Measurements from ENCODE around the gene FAM234B. TPM values are rescaled to one million over a fixed set of nuclear protein-coding genes. Genes with fewer than 3 reads are reported as not detected.

Gene FAM234B
- total and polyA plus RNA-seq, 11 donors: 1.2 to 3.5 (median 2.5) TPM

DNA sequence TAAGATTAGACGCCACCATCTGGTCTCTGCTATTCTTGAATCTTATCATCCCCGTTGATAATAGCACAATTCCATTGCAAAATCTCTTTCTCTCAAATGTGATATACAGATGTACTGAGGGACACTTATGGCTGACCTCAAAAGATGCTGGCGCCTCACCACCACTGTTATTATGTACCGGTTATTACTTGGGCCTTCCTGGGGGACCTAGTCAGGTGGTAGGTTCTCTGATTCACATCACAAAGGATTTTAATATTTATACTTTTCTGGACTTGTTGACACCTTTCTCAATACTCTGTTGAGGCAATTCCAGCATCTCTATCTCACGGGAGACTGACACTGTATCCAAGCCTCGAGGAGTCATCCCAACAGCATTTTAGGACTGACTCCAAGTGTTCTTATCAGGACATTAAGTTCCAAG, 21.3 kb upstream of the FAM234B start:
- 51 to 62% (median 57%) methylated on average over 6 of the region's 6 CpGs for WGBS, 4 donors
- Histone ChIP-seq H3K36me3 (no peaks in the 10 kb centered on the region), H3K9me3 (no peaks in the 10 kb centered on the region), H3K27ac (no peak overlapping the region), H3K4me3 (no peak overlapping the region), H3K27me3 (no peaks in the 10 kb centered on the region), H3K4me1 (peaks cover 0 to 14% (median 0%) of the 10 kb centered on the region in 12 donors)
- no peak for TF ChIP-seq POLR2A (IDR thresholded peaks at IDR 0.05)
- TF ChIP-seq, protein P1, sequence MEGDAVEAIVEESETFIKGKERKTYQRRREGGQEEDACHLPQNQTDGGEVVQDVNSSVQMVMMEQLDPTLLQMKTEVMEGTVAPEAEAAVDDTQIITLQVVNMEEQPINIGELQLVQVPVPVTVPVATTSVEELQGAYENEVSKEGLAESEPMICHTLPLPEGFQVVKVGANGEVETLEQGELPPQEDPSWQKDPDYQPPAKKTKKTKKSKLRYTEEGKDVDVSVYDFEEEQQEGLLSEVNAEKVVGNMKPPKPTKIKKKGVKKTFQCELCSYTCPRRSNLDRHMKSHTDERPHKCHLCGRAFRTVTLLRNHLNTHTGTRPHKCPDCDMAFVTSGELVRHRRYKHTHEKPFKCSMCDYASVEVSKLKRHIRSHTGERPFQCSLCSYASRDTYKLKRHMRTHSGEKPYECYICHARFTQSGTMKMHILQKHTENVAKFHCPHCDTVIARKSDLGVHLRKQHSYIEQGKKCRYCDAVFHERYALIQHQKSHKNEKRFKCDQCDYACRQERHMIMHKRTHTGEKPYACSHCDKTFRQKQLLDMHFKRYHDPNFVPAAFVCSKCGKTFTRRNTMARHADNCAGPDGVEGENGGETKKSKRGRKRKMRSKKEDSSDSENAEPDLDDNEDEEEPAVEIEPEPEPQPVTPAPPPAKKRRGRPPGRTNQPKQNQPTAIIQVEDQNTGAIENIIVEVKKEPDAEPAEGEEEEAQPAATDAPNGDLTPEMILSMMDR (IDR thresholded peaks at IDR 0.05): no peak
- peak in 2 of 4 donors; percentile 24 to 31 for ATAC-seq
- no peak for DNase-seq
- intact Hi-C loops (cut with DNase I): loop anchor here in 2 of 10 donors (5.0 to 10.0 kb wide), 3 partner anchors 74 to 212 kb away; no protein-coding TSS in a partner anchor

DNA sequence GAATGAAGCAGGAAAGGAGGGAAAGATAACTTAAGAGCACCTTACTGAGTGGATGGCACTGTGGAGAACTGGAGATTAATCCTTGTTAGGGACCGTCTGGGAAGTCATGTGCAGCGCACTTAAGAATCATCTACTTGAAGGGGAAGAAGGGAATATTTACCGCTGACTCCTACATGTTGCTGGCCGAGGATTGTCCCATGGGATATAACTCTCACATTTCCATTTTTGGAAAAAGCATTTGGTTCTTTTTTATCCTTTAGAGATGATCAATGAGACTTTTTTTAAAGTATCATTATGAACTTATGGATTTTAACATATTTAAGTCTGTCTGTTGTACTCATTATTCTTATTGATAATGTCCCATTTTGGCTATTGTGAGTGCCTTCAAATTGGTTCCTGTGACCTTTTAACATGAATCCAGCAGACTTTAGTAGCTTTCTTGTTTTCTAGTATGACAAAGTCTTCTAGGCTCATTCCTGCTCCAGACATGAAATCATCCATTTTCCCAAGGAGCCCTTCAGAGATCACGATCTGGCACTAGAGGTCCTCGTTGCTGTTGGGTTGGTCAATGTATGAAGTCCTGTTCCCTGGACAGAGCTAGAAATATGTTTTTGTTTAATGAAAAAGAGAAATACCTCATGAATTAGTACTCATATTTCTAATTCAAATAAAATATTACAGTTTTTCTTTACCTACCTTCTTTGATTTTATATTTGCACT, 20.2 kb upstream of the FAM234B start:
- ATAC-seq: peak; percentile 58 to 86 (median 68)
- no peak overlapping the region for H3K27ac ChIP-seq

DNA sequence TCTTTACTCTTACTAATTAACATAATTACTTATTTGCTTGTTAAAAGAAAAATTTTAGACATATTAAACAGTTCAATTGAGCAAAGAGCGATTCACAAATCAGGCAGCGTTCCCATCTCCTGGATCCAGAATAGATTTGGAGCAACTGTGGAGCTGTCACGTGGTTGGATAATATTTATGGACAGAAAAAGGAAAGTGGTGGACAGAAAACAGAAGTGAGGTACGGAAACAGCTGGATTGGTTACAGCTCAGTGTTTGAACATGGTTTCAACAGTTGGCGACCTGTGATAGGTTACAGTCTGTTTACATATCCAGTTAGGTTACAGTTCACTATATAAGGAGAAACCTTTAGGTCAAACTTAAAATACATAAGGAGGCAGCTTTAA, 19.7 kb upstream of the FAM234B start:
- no peaks in the 10 kb centered on the region for H3K9me3 ChIP-seq
- no peak overlapping the region for H3K4me3 ChIP-seq
- no peaks in the 10 kb centered on the region for H3K27me3 ChIP-seq
- DNase-seq: no peak
- no peaks in the 10 kb centered on the region for H3K36me3 ChIP-seq
- intact Hi-C loops (cut with DNase I): loop anchor here in 2 of 10 donors (5.0 to 10.0 kb wide), 3 partner anchors 73 to 210 kb away; no protein-coding TSS in a partner anchor
- peaks cover 0 to 14% (median 0%) of the 10 kb centered on the region in 12 donors for H3K4me1 ChIP-seq
- 66 to 90% (median 72%) methylated on average over 5 of the region's 5 CpGs for WGBS, 4 donors
- TF ChIP-seq POLR2A (IDR thresholded peaks at IDR 0.05): no peak
- TF ChIP-seq, protein P1 (IDR thresholded peaks at IDR 0.05): no peak
- ATAC-seq: no peak
- peak overlapping the region in 1 of 12 donors; percentile 6 for H3K27ac ChIP-seq

More for the DNA sequence above, 20.2 kb upstream of the FAM234B start:
- intact Hi-C loops (cut with DNase I): loop anchor here in 2 of 10 donors (5.0 to 10.0 kb wide), 3 partner anchors 73 to 211 kb away; no protein-coding TSS in a partner anchor
- TF ChIP-seq, protein P1 (IDR thresholded peaks at IDR 0.05): peak in 6 of 12 donors; percentile 19 to 59 (median 40)
- TF ChIP-seq POLR2A (IDR thresholded peaks at IDR 0.05): no peak
- WGBS, 4 donors: 52 to 75% (median 58%) methylated on average over 6 of the region's 6 CpGs
- Histone ChIP-seq H3K27me3 (no peaks in the 10 kb centered on the region), H3K9me3 (no peaks in the 10 kb centered on the region), H3K4me1 (peaks cover 0 to 14% (median 0%) of the 10 kb centered on the region in 12 donors), H3K4me3 (no peak overlapping the region), H3K36me3 (no peaks in the 10 kb centered on the region)
- peak in 1 of 5 donors; percentile 31 for DNase-seq

DNA sequence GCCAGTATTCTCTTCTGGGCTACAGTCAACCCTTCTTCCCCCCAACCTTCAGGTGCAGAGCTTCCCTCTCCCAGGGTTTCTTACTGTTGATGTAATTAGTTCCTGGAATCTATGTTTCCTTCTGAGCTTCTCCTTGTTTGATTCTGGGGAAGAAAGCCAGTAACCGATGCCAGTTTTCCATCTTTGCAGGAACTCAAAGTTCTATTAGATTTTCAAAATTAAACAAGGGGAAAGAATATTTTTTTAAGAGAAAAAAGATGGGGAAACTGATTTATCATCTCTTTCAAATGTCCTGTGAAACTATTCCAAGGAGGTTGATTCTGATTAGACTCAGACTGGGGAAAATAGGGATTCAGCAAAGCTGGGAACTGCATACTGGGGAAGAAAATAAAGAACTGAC, 17.9 kb upstream of the FAM234B start:
- DNase-seq (no peak), ATAC-seq (no peak)
- H3K4me3 ChIP-seq: no peak overlapping the region
- no peaks in the 10 kb centered on the region for H3K36me3 ChIP-seq
- 55 to 66% (median 59%) methylated on average over 1 of the region's 1 CpG for WGBS, 4 donors
- intact Hi-C loops (cut with DNase I): loop anchor here in 1 of 10 donors (10.0 kb wide), 1 partner anchor 209 kb away; no protein-coding TSS in a partner anchor
- peaks cover 0 to 14% (median 0%) of the 10 kb centered on the region in 12 donors for H3K4me1 ChIP-seq
- H3K27me3 ChIP-seq: no peaks in the 10 kb centered on the region
- H3K9me3 ChIP-seq: no peaks in the 10 kb centered on the region
- no peak for TF ChIP-seq POLR2A (IDR thresholded peaks at IDR 0.05)
- TF ChIP-seq, protein P1 (IDR thresholded peaks at IDR 0.05): no peak
- H3K27ac ChIP-seq: no peak overlapping the region
